ENCODE data around the gene ABCD3. TPM values are rescaled to one million over a fixed set of nuclear protein-coding genes. Genes with fewer than 3 reads are reported as not detected.

The ABCD3 gene
- total and polyA plus RNA-seq, 2 of the 13 experiments (the other 11 are each of a cell fraction or from before 2014, with no cell fraction given): 27.5 to 166 TPM

DNA sequence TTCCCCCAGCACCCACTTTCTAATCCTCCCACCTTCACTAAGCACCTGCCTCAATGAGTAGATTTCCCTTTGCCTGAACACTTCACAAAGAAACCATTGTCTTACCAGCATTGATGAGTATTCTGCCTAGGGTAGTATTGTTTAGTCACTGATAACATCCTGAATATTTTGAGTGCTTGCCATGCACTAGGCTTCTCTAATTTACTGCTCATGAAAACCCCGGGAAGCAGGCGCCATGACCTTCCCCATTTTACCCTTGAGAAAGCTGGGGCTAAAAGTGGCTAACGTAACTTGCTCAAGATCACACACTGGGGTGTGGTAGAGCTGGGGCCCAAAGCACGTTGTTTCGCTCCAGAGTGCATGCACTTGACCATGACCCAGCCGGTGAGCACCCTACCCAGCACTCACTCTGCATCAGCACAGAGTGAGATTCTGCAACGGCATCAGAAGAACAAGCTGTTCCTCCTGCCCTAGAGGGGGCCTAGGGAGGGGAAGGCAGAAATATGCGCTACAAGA is 133.9 kb downstream of the ABCD3 start (continued):
- TF ChIP-seq, protein P1, sequence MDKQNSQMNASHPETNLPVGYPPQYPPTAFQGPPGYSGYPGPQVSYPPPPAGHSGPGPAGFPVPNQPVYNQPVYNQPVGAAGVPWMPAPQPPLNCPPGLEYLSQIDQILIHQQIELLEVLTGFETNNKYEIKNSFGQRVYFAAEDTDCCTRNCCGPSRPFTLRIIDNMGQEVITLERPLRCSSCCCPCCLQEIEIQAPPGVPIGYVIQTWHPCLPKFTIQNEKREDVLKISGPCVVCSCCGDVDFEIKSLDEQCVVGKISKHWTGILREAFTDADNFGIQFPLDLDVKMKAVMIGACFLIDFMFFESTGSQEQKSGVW (CRISPR knock-in tag; IDR thresholded peaks at IDR 0.05; ENCODE audit: borderline replicate concordance): no peak
- TF ChIP-seq, protein P2, sequence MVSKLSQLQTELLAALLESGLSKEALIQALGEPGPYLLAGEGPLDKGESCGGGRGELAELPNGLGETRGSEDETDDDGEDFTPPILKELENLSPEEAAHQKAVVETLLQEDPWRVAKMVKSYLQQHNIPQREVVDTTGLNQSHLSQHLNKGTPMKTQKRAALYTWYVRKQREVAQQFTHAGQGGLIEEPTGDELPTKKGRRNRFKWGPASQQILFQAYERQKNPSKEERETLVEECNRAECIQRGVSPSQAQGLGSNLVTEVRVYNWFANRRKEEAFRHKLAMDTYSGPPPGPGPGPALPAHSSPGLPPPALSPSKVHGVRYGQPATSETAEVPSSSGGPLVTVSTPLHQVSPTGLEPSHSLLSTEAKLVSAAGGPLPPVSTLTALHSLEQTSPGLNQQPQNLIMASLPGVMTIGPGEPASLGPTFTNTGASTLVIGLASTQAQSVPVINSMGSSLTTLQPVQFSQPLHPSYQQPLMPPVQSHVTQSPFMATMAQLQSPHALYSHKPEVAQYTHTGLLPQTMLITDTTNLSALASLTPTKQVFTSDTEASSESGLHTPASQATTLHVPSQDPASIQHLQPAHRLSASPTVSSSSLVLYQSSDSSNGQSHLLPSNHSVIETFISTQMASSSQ (IDR thresholded peaks at IDR 0.05; ENCODE audit: low read depth): no peak
- TF ChIP-seq, protein P2 (CRISPR knock-in tag; IDR thresholded peaks at IDR 0.05; ENCODE audit: borderline replicate concordance): no peak
- TF ChIP-seq HNF4A (CRISPR knock-in tag; IDR thresholded peaks at IDR 0.05): 0 out of 2 replicates have a peak, but pooled peaks have one; percentile 19
- TF ChIP-seq ZNF24 (IDR thresholded peaks at IDR 0.05): no peak
- TF ChIP-seq, protein P3, sequence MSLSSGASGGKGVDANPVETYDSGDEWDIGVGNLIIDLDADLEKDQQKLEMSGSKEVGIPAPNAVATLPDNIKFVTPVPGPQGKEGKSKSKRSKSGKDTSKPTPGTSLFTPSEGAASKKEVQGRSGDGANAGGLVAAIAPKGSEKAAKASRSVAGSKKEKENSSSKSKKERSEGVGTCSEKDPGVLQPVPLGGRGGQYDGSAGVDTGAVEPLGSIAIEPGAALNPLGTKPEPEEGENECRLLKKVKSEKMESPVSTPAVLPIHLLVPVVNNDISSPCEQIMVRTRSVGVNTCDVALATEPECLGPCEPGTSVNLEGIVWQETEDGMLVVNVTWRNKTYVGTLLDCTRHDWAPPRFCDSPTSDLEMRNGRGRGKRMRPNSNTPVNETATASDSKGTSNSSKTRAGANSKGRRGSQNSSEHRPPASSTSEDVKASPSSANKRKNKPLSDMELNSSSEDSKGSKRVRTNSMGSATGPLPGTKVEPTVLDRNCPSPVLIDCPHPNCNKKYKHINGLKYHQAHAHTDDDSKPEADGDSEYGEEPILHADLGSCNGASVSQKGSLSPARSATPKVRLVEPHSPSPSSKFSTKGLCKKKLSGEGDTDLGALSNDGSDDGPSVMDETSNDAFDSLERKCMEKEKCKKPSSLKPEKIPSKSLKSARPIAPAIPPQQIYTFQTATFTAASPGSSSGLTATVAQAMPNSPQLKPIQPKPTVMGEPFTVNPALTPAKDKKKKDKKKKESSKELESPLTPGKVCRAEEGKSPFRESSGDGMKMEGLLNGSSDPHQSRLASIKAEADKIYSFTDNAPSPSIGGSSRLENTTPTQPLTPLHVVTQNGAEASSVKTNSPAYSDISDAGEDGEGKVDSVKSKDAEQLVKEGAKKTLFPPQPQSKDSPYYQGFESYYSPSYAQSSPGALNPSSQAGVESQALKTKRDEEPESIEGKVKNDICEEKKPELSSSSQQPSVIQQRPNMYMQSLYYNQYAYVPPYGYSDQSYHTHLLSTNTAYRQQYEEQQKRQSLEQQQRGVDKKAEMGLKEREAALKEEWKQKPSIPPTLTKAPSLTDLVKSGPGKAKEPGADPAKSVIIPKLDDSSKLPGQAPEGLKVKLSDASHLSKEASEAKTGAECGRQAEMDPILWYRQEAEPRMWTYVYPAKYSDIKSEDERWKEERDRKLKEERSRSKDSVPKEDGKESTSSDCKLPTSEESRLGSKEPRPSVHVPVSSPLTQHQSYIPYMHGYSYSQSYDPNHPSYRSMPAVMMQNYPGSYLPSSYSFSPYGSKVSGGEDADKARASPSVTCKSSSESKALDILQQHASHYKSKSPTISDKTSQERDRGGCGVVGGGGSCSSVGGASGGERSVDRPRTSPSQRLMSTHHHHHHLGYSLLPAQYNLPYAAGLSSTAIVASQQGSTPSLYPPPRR (CRISPR knock-in tag; IDR thresholded peaks at IDR 0.05; ENCODE audit: borderline replicate concordance): no peak
- TF ChIP-seq, protein P4, sequence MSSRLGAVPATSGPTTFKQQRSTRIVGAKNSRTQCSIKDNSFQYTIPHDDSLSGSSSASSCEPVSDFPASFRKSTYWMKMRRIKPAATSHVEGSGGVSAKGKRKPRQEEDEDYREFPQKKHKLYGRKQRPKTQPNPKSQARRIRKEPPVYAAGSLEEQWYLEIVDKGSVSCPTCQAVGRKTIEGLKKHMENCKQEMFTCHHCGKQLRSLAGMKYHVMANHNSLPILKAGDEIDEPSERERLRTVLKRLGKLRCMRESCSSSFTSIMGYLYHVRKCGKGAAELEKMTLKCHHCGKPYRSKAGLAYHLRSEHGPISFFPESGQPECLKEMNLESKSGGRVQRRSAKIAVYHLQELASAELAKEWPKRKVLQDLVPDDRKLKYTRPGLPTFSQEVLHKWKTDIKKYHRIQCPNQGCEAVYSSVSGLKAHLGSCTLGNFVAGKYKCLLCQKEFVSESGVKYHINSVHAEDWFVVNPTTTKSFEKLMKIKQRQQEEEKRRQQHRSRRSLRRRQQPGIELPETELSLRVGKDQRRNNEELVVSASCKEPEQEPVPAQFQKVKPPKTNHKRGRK (CRISPR knock-in tag; IDR thresholded peaks at IDR 0.05): no peak
- TF ChIP-seq ZNF672 (CRISPR knock-in tag; IDR thresholded peaks at IDR 0.05): no peak
- no peak for TF ChIP-seq THYN1 (CRISPR knock-in tag; IDR thresholded peaks at IDR 0.05; ENCODE audit: borderline replicate concordance, low read depth)
- no peak; the same call in 1 of the 2 replicates for TF ChIP-seq ZNF788 (CRISPR knock-in tag; IDR thresholded peaks at IDR 0.05; ENCODE audit: borderline replicate concordance)
- TF ChIP-seq, protein P5, sequence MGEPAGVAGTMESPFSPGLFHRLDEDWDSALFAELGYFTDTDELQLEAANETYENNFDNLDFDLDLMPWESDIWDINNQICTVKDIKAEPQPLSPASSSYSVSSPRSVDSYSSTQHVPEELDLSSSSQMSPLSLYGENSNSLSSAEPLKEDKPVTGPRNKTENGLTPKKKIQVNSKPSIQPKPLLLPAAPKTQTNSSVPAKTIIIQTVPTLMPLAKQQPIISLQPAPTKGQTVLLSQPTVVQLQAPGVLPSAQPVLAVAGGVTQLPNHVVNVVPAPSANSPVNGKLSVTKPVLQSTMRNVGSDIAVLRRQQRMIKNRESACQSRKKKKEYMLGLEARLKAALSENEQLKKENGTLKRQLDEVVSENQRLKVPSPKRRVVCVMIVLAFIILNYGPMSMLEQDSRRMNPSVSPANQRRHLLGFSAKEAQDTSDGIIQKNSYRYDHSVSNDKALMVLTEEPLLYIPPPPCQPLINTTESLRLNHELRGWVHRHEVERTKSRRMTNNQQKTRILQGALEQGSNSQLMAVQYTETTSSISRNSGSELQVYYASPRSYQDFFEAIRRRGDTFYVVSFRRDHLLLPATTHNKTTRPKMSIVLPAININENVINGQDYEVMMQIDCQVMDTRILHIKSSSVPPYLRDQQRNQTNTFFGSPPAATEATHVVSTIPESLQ (CRISPR knock-in tag; conservative IDR thresholded peaks at IDR 0.05): no peak
- TF ChIP-seq CEBPG (CRISPR knock-in tag; IDR thresholded peaks at IDR 0.05): no peak
- TF ChIP-seq, protein P6, sequence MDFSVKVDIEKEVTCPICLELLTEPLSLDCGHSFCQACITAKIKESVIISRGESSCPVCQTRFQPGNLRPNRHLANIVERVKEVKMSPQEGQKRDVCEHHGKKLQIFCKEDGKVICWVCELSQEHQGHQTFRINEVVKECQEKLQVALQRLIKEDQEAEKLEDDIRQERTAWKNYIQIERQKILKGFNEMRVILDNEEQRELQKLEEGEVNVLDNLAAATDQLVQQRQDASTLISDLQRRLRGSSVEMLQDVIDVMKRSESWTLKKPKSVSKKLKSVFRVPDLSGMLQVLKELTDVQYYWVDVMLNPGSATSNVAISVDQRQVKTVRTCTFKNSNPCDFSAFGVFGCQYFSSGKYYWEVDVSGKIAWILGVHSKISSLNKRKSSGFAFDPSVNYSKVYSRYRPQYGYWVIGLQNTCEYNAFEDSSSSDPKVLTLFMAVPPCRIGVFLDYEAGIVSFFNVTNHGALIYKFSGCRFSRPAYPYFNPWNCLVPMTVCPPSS (IDR thresholded peaks at IDR 0.05): no peak
- peak; percentile 78 for TF ChIP-seq RARA (CRISPR knock-in tag; IDR thresholded peaks at IDR 0.05)
- no peak for TF ChIP-seq ZNF12 (CRISPR knock-in tag; IDR thresholded peaks at IDR 0.05)

Data from HepG2 (cell line).